Measurements from ENCODE around the gene PPCDC. TPM values are rescaled to one million over a fixed set of nuclear protein-coding genes. Genes with fewer than 3 reads are reported as not detected.
"Not testable (repeated sequence)": the region's sequence is repeated elsewhere in the genome, so short reads cannot be mapped to it uniquely, and the experiment has no call there.

Gene PPCDC
- total RNA-seq, 1 donor from 2014 or later: 25.0 TPM

- TF ChIP-seq CTCF (IDR thresholded peaks at IDR 0.05; ENCODE audit: unreplicated experiment): no peak
- H3K27ac Mint-ChIP-seq (ENCODE audit: unreplicated experiment): no peak overlapping the region
- no peaks in the 10 kb centered on the region for H3K27me3 Mint-ChIP-seq (ENCODE audit: unreplicated experiment)
- no peak for DNase-seq (ENCODE audit: low spot score)
- no peaks in the 10 kb centered on the region for H3K9me3 Mint-ChIP-seq (ENCODE audit: unreplicated experiment)
- H3K4me3 Mint-ChIP-seq (ENCODE audit: unreplicated experiment): no peak overlapping the region
- H3K4me1 Mint-ChIP-seq (ENCODE audit: unreplicated experiment): no peaks in the 10 kb centered on the region
- peaks cover 5% of the 10 kb centered on the region for H3K36me3 Mint-ChIP-seq (ENCODE audit: low read depth, unreplicated experiment)
Observed at GRCh38 chr15:75081150-75081549, 57.8 kb downstream of the PPCDC start.

- no peak for DNase-seq (ENCODE audit: low spot score)
- H3K27ac Mint-ChIP-seq (ENCODE audit: unreplicated experiment): no peak overlapping the region
Observed at GRCh38 chr15:75082689-75083088, 59.3 kb downstream of the PPCDC start.

GRCh38 chr15:75085708-75086107 is 62.3 kb downstream of the PPCDC start:
- H3K4me3 Mint-ChIP-seq (ENCODE audit: unreplicated experiment); H3K9me3 Mint-ChIP-seq (ENCODE audit: unreplicated experiment); DNase-seq (ENCODE audit: low spot score); H3K36me3 Mint-ChIP-seq (ENCODE audit: low read depth, unreplicated experiment); H3K27ac Mint-ChIP-seq (ENCODE audit: unreplicated experiment); H3K27me3 Mint-ChIP-seq (ENCODE audit: unreplicated experiment): not testable (repeated sequence)
- peaks cover 11% of the 10 kb centered on the region for H3K4me1 Mint-ChIP-seq (ENCODE audit: unreplicated experiment)

More at GRCh38 chr15:75082689-75083088, 59.3 kb downstream of the PPCDC start:
- peaks cover 8% of the 10 kb centered on the region for H3K36me3 Mint-ChIP-seq (ENCODE audit: low read depth, unreplicated experiment)
- TF ChIP-seq CTCF (IDR thresholded peaks at IDR 0.05; ENCODE audit: unreplicated experiment): no peak
- H3K4me3 Mint-ChIP-seq (ENCODE audit: unreplicated experiment): no peak overlapping the region
- no peaks in the 10 kb centered on the region for H3K9me3 Mint-ChIP-seq (ENCODE audit: unreplicated experiment)
- H3K27me3 Mint-ChIP-seq (ENCODE audit: unreplicated experiment): peaks cover 2% of the 10 kb centered on the region
- no peaks in the 10 kb centered on the region for H3K4me1 Mint-ChIP-seq (ENCODE audit: unreplicated experiment)

- Mint-ChIP-seq H3K36me3 (ENCODE audit: low read depth, unreplicated experiment) (peaks cover 8% of the 10 kb centered on the region), H3K27ac (ENCODE audit: unreplicated experiment) (no peak overlapping the region), H3K4me3 (ENCODE audit: unreplicated experiment) (no peak overlapping the region), H3K27me3 (ENCODE audit: unreplicated experiment) (peaks cover 2% of the 10 kb centered on the region), H3K9me3 (ENCODE audit: unreplicated experiment) (no peaks in the 10 kb centered on the region), H3K4me1 (ENCODE audit: unreplicated experiment) (peaks cover 11% of the 10 kb centered on the region)
- no peak for TF ChIP-seq CTCF (IDR thresholded peaks at IDR 0.05; ENCODE audit: unreplicated experiment)
- DNase-seq (ENCODE audit: low spot score): no peak
Observed at GRCh38 chr15:75089456-75090387, 66.3 kb downstream of the PPCDC start.

- Mint-ChIP-seq H3K27me3 (ENCODE audit: unreplicated experiment) (peaks cover 2% of the 10 kb centered on the region), H3K36me3 (ENCODE audit: low read depth, unreplicated experiment) (peaks cover 3% of the 10 kb centered on the region), H3K9me3 (ENCODE audit: unreplicated experiment) (no peaks in the 10 kb centered on the region), H3K4me1 (ENCODE audit: unreplicated experiment) (peaks cover 11% of the 10 kb centered on the region), H3K27ac (ENCODE audit: unreplicated experiment) (no peak overlapping the region), H3K4me3 (ENCODE audit: unreplicated experiment) (no peak overlapping the region)
- no peak for DNase-seq (ENCODE audit: low spot score)
- no peak for TF ChIP-seq CTCF (IDR thresholded peaks at IDR 0.05; ENCODE audit: unreplicated experiment)
Observed at GRCh38 chr15:75090388-75090734, 67.0 kb downstream of the PPCDC start.
